ENCODE results near the gene GUCA2B.

GRCh38 chr1:42137766-42138165 is 15.4 kb upstream of the GUCA2B start:
- TF ChIP-seq CTCF (IDR thresholded peaks at IDR 0.05; ENCODE audit: insufficient read depth, low read length): no peak
- TF ChIP-seq REST (IDR thresholded peaks at IDR 0.05; ENCODE audit: insufficient replicate concordance, low read depth): no peak
